IPS-20b (cell line): ENCODE results near the gene ESM1.
"Not testable (repeated sequence)": the region's sequence is repeated elsewhere in the genome, so short reads cannot be mapped to it uniquely, and the experiment has no call there.

Experiments
- H3K27ac ChIP-seq: one replicate; pipeline ENCODE4 v1.5.1; 2013; ENCODE audit warnings: low read length
- H3K27me3 ChIP-seq: 2 replicates; pipeline ENCODE4 v1.6.1; 2013; ENCODE audit warnings: mild to moderate bottlenecking, low read length, inconsistent platforms; ENCODE audit not compliant: insufficient read depth
- H3K36me3 ChIP-seq: 2 replicates; pipeline ENCODE4 v1.6.1; 2013; ENCODE audit warnings: low read depth, mild to moderate bottlenecking, inconsistent platforms, low read length, moderate library complexity; ENCODE audit not compliant: insufficient read depth
- H3K4me1 ChIP-seq: 2 replicates; pipeline ENCODE4 v1.6.1; 2013; ENCODE audit warnings: mild to moderate bottlenecking, control low read depth, inconsistent platforms, low read length, moderate library complexity; ENCODE audit not compliant: insufficient read depth
- H3K4me3 ChIP-seq: 2 replicates; pipeline ENCODE4 v1.5.1; 2013; ENCODE audit warnings: mild to moderate bottlenecking, low read length, inconsistent platforms
- H3K9ac ChIP-seq: 2 replicates; pipeline ENCODE4 v1.6.1; 2013; ENCODE audit warnings: low read depth, mild to moderate bottlenecking, inconsistent platforms, low read length, moderate library complexity
- H3K9me3 ChIP-seq: 2 replicates; pipeline ENCODE4 v1.6.1; 2013; ENCODE audit warnings: mild to moderate bottlenecking, low read depth, low read length, inconsistent platforms; ENCODE audit not compliant: insufficient read depth

The ESM1 gene

DNA sequence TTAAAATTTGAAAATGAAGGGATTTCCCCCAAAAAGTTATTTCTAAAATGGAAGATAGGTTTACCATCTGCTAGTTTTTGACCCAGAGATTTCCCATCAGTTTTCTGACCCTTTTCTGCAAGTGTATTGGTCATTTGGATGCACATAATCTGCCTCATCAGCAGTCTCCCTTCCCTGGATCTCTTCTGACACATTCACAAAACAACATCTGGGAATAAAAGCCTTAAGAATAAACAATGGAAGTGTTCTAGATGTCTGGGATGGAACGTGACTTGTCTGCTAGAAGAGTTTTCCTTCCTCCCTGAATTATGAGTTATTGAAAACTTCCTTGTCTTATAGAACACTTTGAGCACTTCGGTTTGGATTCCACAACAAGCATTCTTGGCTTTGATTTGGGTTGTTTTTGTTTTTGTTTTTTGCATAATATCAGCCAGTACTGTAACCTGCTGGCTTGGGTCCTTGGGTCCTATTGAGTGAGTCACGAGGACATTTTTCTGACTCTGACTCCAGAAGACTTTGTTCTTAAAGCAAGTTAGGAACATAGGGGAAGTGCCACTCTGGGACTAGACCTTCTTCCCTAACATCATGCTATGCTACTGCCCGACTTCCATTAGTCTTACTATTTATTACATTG, 18.2 kb upstream of the ESM1 start:
- Histone ChIP-seq H3K9ac (no peak overlapping the region), H3K9me3 (no peaks in the 10 kb centered on the region), H3K27me3 (no peaks in the 10 kb centered on the region), H3K4me1 (no peaks in the 10 kb centered on the region), H3K4me3 (no peak overlapping the region), H3K27ac (no peak overlapping the region), H3K36me3 (no peaks in the 10 kb centered on the region)

DNA sequence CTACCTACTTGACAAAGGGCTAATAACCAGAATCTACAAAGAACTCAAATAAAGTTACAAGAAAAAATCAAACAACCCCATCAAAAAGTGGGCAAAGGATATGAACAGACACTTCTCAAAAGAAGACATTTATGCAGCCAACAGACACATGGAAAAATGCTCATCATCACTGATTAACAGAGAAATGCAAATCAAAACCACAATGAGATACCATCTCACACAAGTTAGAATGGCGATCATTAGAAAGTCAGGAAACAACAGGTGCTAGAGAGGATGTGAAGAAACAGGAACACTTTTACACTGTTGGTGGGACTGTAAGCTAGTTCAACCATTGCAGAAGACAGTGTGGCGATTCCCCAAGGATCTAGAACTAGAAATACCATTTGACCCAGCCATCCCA, 16.8 kb upstream of the ESM1 start:
- H3K4me1 ChIP-seq, H3K27ac ChIP-seq, H3K27me3 ChIP-seq, H3K9me3 ChIP-seq, H3K4me3 ChIP-seq, H3K9ac ChIP-seq, H3K36me3 ChIP-seq: not testable (repeated sequence)

GRCh38 chr5:54997081-54997480, 11.7 kb upstream of the ESM1 start:
- Histone ChIP-seq H3K4me1 (peaks cover 15% of the 10 kb centered on the region), H3K27ac (no peak overlapping the region), H3K9ac (no peak overlapping the region)

GRCh38 chr5:54996466-54996865, 11.1 kb upstream of the ESM1 start:
- Histone ChIP-seq H3K4me3 (no peak overlapping the region), H3K9ac (no peak overlapping the region), H3K4me1 (peaks cover 15% of the 10 kb centered on the region), H3K9me3 (no peaks in the 10 kb centered on the region), H3K27me3 (no peaks in the 10 kb centered on the region), H3K27ac (no peak overlapping the region), H3K36me3 (no peaks in the 10 kb centered on the region)

More at GRCh38 chr5:54997081-54997480, 11.7 kb upstream of the ESM1 start:
- Histone ChIP-seq H3K27me3 (no peaks in the 10 kb centered on the region), H3K4me3 (no peak overlapping the region), H3K9me3 (no peaks in the 10 kb centered on the region), H3K36me3 (no peaks in the 10 kb centered on the region)

DNA sequence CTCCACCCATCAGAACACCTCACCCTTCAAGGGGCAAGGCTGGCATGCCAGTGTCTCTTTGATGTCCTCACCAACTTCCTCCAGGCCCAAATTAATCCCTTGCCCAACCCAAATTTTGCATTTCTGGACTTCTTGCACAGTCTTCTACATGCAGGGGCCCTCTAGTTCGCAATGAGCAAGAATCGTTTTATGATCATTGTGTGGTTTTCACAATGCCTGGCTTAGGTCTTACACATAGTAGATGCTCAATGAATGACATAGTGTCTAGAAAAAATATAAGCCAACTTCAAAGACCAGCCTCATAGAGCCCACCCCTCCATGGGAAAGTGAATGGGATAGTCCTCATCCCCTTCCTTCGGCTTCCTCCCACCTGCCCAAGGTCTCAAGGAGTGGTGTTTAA, 9.8 kb upstream of the ESM1 start:
- no peaks in the 10 kb centered on the region for H3K36me3 ChIP-seq
- H3K4me1 ChIP-seq: peaks cover 21% of the 10 kb centered on the region
- H3K9ac ChIP-seq: no peak overlapping the region
- H3K27me3 ChIP-seq: no peaks in the 10 kb centered on the region
- no peak overlapping the region for H3K4me3 ChIP-seq
- H3K9me3 ChIP-seq: no peaks in the 10 kb centered on the region
- no peak overlapping the region for H3K27ac ChIP-seq

DNA sequence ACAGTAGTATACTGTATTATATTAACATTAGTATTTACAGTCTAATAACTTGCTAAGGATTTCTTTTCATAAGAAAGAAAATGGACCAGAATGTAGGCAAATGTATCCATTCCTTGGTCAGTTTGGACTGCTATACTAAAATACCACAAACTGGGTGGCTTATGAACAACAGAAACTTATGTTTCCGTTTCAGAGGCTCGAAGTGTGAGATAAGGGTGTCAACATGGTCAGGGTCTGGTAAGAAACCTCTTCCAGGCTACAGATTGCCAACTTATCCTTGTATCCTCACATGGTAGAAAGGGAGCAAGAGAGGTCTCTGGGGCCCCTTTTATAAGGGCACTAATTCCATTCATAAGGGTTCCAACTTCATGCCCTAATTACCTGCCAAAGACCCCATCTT, 9.2 kb upstream of the ESM1 start:
- no peaks in the 10 kb centered on the region for H3K27me3 ChIP-seq
- H3K9ac ChIP-seq: no peak overlapping the region
- no peak overlapping the region for H3K4me3 ChIP-seq
- H3K4me1 ChIP-seq: peaks cover 21% of the 10 kb centered on the region
- no peaks in the 10 kb centered on the region for H3K9me3 ChIP-seq
- H3K27ac ChIP-seq: no peak overlapping the region
- no peaks in the 10 kb centered on the region for H3K36me3 ChIP-seq

- Histone ChIP-seq H3K4me3 (peak overlapping the region; percentile 29; the same call in 1 of the 2 replicates), H3K4me1 (peaks cover 25% of the 10 kb centered on the region), H3K9ac (no peak overlapping the region), H3K27me3 (no peaks in the 10 kb centered on the region), H3K9me3 (no peaks in the 10 kb centered on the region), H3K36me3 (no peaks in the 10 kb centered on the region), H3K27ac (no peak overlapping the region)
Measured at GRCh38 chr5:54993318-54993717, 7.9 kb upstream of the ESM1 start.

- Histone ChIP-seq H3K27ac (no peak overlapping the region), H3K27me3 (no peaks in the 10 kb centered on the region), H3K9me3 (no peaks in the 10 kb centered on the region), H3K4me3 (no peak overlapping the region), H3K9ac (no peak overlapping the region), H3K36me3 (no peaks in the 10 kb centered on the region), H3K4me1 (peaks cover 23% of the 10 kb centered on the region)
Measured at GRCh38 chr5:54991416-54991815, 6.0 kb upstream of the ESM1 start.

GRCh38 chr5:54990841-54991258, 5.5 kb upstream of the ESM1 start:
- no peak overlapping the region for H3K4me3 ChIP-seq
- H3K27me3 ChIP-seq: 0 out of 2 replicates have a peak, but pooled peaks cover 2% of the 10 kb centered on the region
- peaks cover 23% of the 10 kb centered on the region for H3K4me1 ChIP-seq
- H3K36me3 ChIP-seq: no peaks in the 10 kb centered on the region
- no peaks in the 10 kb centered on the region for H3K9me3 ChIP-seq
- no peak overlapping the region for H3K9ac ChIP-seq
- H3K27ac ChIP-seq: no peak overlapping the region

DNA sequence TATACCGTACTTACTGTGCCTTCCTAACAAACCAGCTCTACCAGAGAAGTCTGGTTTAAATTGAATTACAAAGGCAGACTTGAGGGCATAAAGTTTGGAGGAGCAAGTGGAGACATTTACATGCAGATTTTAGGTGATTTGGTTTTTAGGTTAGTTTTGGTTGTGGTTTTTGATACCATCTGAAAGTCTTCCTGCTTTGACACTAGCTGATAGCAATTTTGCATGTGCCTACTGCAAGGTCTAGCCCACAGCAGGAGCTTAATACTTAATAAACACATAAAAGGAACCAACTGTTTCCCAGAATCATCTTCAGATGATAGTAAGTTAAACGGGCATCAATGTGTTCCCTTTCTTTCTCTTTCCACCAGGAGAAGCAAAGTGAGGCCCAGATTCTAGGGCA, 3.4 kb upstream of the ESM1 start:
- no peaks in the 10 kb centered on the region for H3K9me3 ChIP-seq
- H3K27me3 ChIP-seq: peaks cover 15% of the 10 kb centered on the region; the same call in 1 of the 2 replicates
- H3K27ac ChIP-seq: no peak overlapping the region
- H3K4me3 ChIP-seq: no peak overlapping the region
- no peaks in the 10 kb centered on the region for H3K36me3 ChIP-seq
- H3K4me1 ChIP-seq: peaks cover 19% of the 10 kb centered on the region
- H3K9ac ChIP-seq: no peak overlapping the region

DNA sequence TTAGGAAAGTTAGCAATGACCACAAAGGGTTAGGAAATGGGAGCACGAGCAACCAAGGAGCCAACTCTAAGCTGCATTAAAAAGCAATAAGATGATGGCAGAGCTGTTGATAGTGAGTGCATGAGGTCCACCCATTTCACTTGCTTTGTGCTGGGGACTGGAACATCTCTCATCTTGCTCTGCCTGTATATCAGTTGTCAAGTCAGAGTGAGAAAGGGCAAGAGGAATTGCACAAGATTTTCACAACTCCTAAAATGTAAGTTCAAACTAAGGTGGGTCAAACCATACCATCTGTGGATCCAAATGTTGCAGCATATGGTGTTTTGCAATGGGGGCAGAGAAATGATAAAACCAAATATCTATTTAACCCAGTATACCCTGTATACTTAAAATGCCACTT, 2.8 kb upstream of the ESM1 start:
- no peak overlapping the region for H3K4me3 ChIP-seq
- peaks cover 15% of the 10 kb centered on the region; the same call in 1 of the 2 replicates for H3K27me3 ChIP-seq
- no peaks in the 10 kb centered on the region for H3K9me3 ChIP-seq
- peaks cover 13% of the 10 kb centered on the region for H3K4me1 ChIP-seq
- no peak overlapping the region for H3K9ac ChIP-seq
- no peak overlapping the region for H3K27ac ChIP-seq
- no peaks in the 10 kb centered on the region for H3K36me3 ChIP-seq

DNA sequence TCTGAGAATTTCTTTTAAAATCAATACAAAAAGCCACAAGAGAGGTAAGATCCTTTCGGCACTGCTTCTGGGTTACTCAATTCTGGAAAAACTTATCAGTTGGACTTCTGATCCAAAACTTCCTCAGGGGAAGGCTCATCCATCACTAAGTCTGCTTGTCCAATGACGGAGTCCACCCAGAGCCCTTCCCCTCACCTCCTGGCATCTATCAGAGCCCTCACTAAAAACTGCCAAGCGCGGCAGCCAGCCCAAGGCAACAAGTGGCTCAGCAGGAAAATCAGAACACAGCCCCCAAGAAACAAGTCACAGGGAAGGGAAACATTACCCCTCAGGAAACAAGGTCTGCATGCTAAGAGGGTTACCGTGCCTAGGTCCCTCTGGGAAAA, 869 bp upstream of the ESM1 start:
- peaks cover 15% of the 10 kb centered on the region; the same call in 1 of the 2 replicates for H3K27me3 ChIP-seq
- H3K9me3 ChIP-seq: no peaks in the 10 kb centered on the region
- H3K4me3 ChIP-seq: no peak overlapping the region
- H3K27ac ChIP-seq: no peak overlapping the region
- no peak overlapping the region for H3K9ac ChIP-seq
- peaks cover 10% of the 10 kb centered on the region for H3K4me1 ChIP-seq
- no peaks in the 10 kb centered on the region for H3K36me3 ChIP-seq
